GM12891 (cell line): ENCODE data around the gene CENPVL1.
"Not testable (repeated sequence)": the region's sequence is repeated elsewhere in the genome, so short reads cannot be mapped to it uniquely, and the experiment has no call there.

Experiments used
- PAX5 ChIP-seq: IDR thresholded peaks from 2 replicates; pipeline ENCODE4 v1.6.1; 2011; ENCODE audit warnings: low read length, moderate library complexity, mild to moderate bottlenecking; ENCODE audit not compliant: insufficient read depth, severe bottlenecking
- POLR2A ChIP-seq: IDR thresholded peaks from 2 replicates; pipeline ENCODE4 v1.6.1; 2011; ENCODE audit warnings: low read depth, low read length, control low read depth
- POLR2AphosphoS5 ChIP-seq: IDR thresholded peaks from 2 replicates; pipeline ENCODE4 v1.6.1; 2011; ENCODE audit warnings: low read depth, low read length, control low read depth
- SPI1 ChIP-seq: IDR thresholded peaks from 2 replicates; pipeline ENCODE4 v1.6.1; 2011; ENCODE audit warnings: low read depth, low read length, control low read depth
- TAF1 ChIP-seq: IDR thresholded peaks from 2 replicates; pipeline ENCODE4 v1.6.1; 2011; ENCODE audit warnings: low read depth, low read length, control low read depth

- TF ChIP-seq POLR2AphosphoS5, POLR2A, SPI1, PAX5, TAF1: not testable (repeated sequence)
Observed at GRCh38 chrX:51681808-51682719, 28.2 kb upstream of the CENPVL1 start.
